ENCODE data around the gene MYO1F.

- TF ChIP-seq ZFX (IDR thresholded peaks at IDR 0.05) (no peak), CTCF (conservative IDR thresholded peaks at IDR 0.05) (no peak)
Measured at GRCh38 chr19:8552810-8553209, 24.4 kb downstream of the MYO1F start.

Data from C4-2B (cell line).